Naive B cell (primary cell): Measurements from ENCODE around the gene ASB18. TPM values are rescaled to one million over a fixed set of nuclear protein-coding genes. Genes with fewer than 3 reads are reported as not detected.

Source experiments
- ATAC-seq, 2 donors: fragments of 150-1000 bp; cut with Tn5 transposase; 2 replicates each; pipeline ENCODE4 v1.10.0; 2021; ENCODE audit warnings: low read depth in 2 of 2, mild to moderate bottlenecking in 2 of 2, moderate library complexity in 2 of 2
- DNase-seq: peaks from one replicate; pipeline ENCODE4 v3.0.0; 2022
- H3K27ac Mint-ChIP-seq, 6 donors: one replicate each; pipeline ENCODE4 v1.8.0; 2020 to 2022; ENCODE audit warnings: mild to moderate bottlenecking in 6 of 6, mixed read lengths in 6 of 6, moderate library complexity in 5 of 6, inconsistent platforms in 2 of 6
- H3K27me3 Mint-ChIP-seq, 3 donors: one replicate each; pipeline ENCODE4 v1.8.0; 2021 to 2022; ENCODE audit warnings: mixed read lengths in 3 of 3, mild to moderate bottlenecking in 1 of 3
- H3K36me3 Mint-ChIP-seq, 2 donors: one replicate each; pipeline ENCODE4 v1.8.0; 2020 to 2022; ENCODE audit warnings: mixed read lengths in 2 of 2, inconsistent platforms in 1 of 2, mild to moderate bottlenecking in 1 of 2
- H3K4me1 Mint-ChIP-seq, 3 donors: one replicate each; pipeline ENCODE4 v1.8.0; 2020 to 2022; ENCODE audit warnings: mixed read lengths in 3 of 3, inconsistent platforms in 1 of 3, mild to moderate bottlenecking in 1 of 3, moderate library complexity in 1 of 3
- H3K4me3 Mint-ChIP-seq, 8 donors: one replicate each; pipeline ENCODE4 v1.8.0; 2020 to 2022; ENCODE audit warnings: mild to moderate bottlenecking in 8 of 8, mixed read lengths in 8 of 8, moderate library complexity in 8 of 8, inconsistent platforms in 2 of 8
- H3K9me3 Mint-ChIP-seq, 7 donors: one replicate each; pipeline ENCODE4 v1.8.0; 2020 to 2022; ENCODE audit warnings: mixed read lengths in 7 of 7, mild to moderate bottlenecking in 5 of 7, inconsistent platforms in 2 of 7, moderate library complexity in 1 of 7
- polyA plus RNA-seq, 6 donors: library from polyadenylated mRNA; unstranded; fragments of 300-500 nt; fragmentation: Illumina TruSeq; gene quantifications; one replicate each; pipeline ENCODE4 v1.2.3, GENCODE V29; 2021; ENCODE audit warnings: low read depth in 6 of 6

ASB18 gene
- polyA plus RNA-seq, 6 donors from 2014 or later, result not detected

GRCh38 chr2:236156095-236156859, 107.9 kb downstream of the ASB18 start:
- DNase-seq (no peak), ATAC-seq (no peak)
- Mint-ChIP-seq H3K27me3 (peaks cover 22 to 56% (median 53%) of the 10 kb centered on the region in 3 donors), H3K27ac (no peak overlapping the region), H3K4me1 (peaks cover 0 to 2% (median 0%) of the 10 kb centered on the region in 3 donors), H3K4me3 (no peak overlapping the region), H3K36me3 (peaks cover 0 to 14% of the 10 kb centered on the region in 2 donors), H3K9me3 (peaks cover 8 to 30% (median 20%) of the 10 kb centered on the region in 7 donors)

GRCh38 chr2:236155406-236155805, 108.8 kb downstream of the ASB18 start:
- ATAC-seq (no peak), DNase-seq (no peak)
- Mint-ChIP-seq H3K36me3 (peaks cover 0 to 14% of the 10 kb centered on the region in 2 donors), H3K27me3 (peaks cover 20 to 47% (median 44%) of the 10 kb centered on the region in 3 donors), H3K27ac (no peak overlapping the region), H3K9me3 (peaks cover 8 to 37% (median 26%) of the 10 kb centered on the region in 7 donors), H3K4me1 (peaks cover 0 to 2% (median 0%) of the 10 kb centered on the region in 3 donors), H3K4me3 (no peak overlapping the region)

- no peak overlapping the region for H3K27ac Mint-ChIP-seq
- no peak for DNase-seq
- H3K9me3 Mint-ChIP-seq, result peaks cover 0 to 15% (median 9%) of the 10 kb centered on the region in 7 donors
- ATAC-seq, result no peak
- H3K4me3 Mint-ChIP-seq, result no peak overlapping the region
- no peaks in the 10 kb centered on the region for H3K36me3 Mint-ChIP-seq
- peaks cover 9 to 25% (median 18%) of the 10 kb centered on the region in 3 donors for H3K27me3 Mint-ChIP-seq
- H3K4me1 Mint-ChIP-seq, result no peaks in the 10 kb centered on the region
Measured at GRCh38 chr2:236146436-236146835, 117.8 kb downstream of the ASB18 start.

GRCh38 chr2:236143811-236144210, 120.4 kb downstream of the ASB18 start:
- no peak for ATAC-seq
- Mint-ChIP-seq H3K4me3 (no peak overlapping the region), H3K36me3 (no peaks in the 10 kb centered on the region), H3K27ac (no peak overlapping the region), H3K4me1 (no peaks in the 10 kb centered on the region), H3K27me3 (peaks cover 18 to 33% (median 25%) of the 10 kb centered on the region in 3 donors), H3K9me3 (peaks cover 0 to 6% (median 0%) of the 10 kb centered on the region in 7 donors)
- DNase-seq, result no peak

Other genes starting within 250 kb of the ASB18 start
- gene GBX2, start 96.0 kb downstream of the ASB18 start, polyA plus RNA-seq, result not detected